ENCODE results near the gene SCGB3A1. TPM values are rescaled to one million over a fixed set of nuclear protein-coding genes. Genes with fewer than 3 reads are reported as not detected.

Gene SCGB3A1
- total and polyA plus RNA-seq, 7 donors = 0.46 TPM; not detected in 6

- Histone ChIP-seq H3K36me3 (ENCODE audit: insufficient read depth in 1 of 2, low read depth in 1 of 2) (no peaks in the 10 kb centered on the region), H3K27me3 (ENCODE audit: insufficient read depth in 3 of 3, low read length in 2 of 3) (peaks cover 0 to 39% (median 9%) of the 10 kb centered on the region in 3 donors), H3K4me3 (no peak overlapping the region), H3K4me1 (peaks cover 4% of the 10 kb centered on the region), H3K27ac (no peak overlapping the region), H3K9me3 (no peaks in the 10 kb centered on the region)
- intact Hi-C loops (cut with DNase I) = no loop called here
- TF ChIP-seq, protein P1, sequence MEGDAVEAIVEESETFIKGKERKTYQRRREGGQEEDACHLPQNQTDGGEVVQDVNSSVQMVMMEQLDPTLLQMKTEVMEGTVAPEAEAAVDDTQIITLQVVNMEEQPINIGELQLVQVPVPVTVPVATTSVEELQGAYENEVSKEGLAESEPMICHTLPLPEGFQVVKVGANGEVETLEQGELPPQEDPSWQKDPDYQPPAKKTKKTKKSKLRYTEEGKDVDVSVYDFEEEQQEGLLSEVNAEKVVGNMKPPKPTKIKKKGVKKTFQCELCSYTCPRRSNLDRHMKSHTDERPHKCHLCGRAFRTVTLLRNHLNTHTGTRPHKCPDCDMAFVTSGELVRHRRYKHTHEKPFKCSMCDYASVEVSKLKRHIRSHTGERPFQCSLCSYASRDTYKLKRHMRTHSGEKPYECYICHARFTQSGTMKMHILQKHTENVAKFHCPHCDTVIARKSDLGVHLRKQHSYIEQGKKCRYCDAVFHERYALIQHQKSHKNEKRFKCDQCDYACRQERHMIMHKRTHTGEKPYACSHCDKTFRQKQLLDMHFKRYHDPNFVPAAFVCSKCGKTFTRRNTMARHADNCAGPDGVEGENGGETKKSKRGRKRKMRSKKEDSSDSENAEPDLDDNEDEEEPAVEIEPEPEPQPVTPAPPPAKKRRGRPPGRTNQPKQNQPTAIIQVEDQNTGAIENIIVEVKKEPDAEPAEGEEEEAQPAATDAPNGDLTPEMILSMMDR (IDR thresholded peaks at IDR 0.05) = no peak
- ATAC-seq = no peak
- DNase-seq = no peak
- 83 to 88% (median 87%) methylated on average over 2 of the region's 2 CpGs for WGBS, 3 donors
These were observed 3.7 kb upstream of the SCGB3A1 start for GRCh38 chr5:180595046-180595379.

GRCh38 chr5:180594311-180595045 lies 3.2 kb upstream of the SCGB3A1 start:
- ATAC-seq (no peak), DNase-seq (no peak)
- Histone ChIP-seq H3K36me3 (ENCODE audit: insufficient read depth in 1 of 2, low read depth in 1 of 2) (no peaks in the 10 kb centered on the region), H3K4me1 (peaks cover 4% of the 10 kb centered on the region), H3K27me3 (ENCODE audit: insufficient read depth in 3 of 3, low read length in 2 of 3) (peaks cover 0 to 44% (median 9%) of the 10 kb centered on the region in 3 donors), H3K4me3 (no peak overlapping the region), H3K9me3 (no peaks in the 10 kb centered on the region), H3K27ac (no peak overlapping the region)
- TF ChIP-seq, protein P1 (IDR thresholded peaks at IDR 0.05) = no peak
- 81 to 89% (median 85%) methylated on average over 17 of the region's 17 CpGs for WGBS, 3 donors
- intact Hi-C loops (cut with DNase I) = no loop called here

- Histone ChIP-seq H3K27ac (no peak overlapping the region), H3K27me3 (ENCODE audit: insufficient read depth in 3 of 3, low read length in 2 of 3) (peaks cover 0 to 48% (median 7%) of the 10 kb centered on the region in 3 donors), H3K4me1 (peaks cover 4% of the 10 kb centered on the region), H3K36me3 (ENCODE audit: insufficient read depth in 1 of 2, low read depth in 1 of 2) (no peaks in the 10 kb centered on the region), H3K4me3 (no peak overlapping the region), H3K9me3 (no peaks in the 10 kb centered on the region)
- no peak for ATAC-seq
- no peak for DNase-seq
- 86 to 91% (median 90%) methylated on average over 19 of the region's 19 CpGs for WGBS, 3 donors
- intact Hi-C loops (cut with DNase I) = no loop called here
- TF ChIP-seq, protein P1 (IDR thresholded peaks at IDR 0.05) = no peak
These were observed 2.3 kb upstream of the SCGB3A1 start for GRCh38 chr5:180593446-180594206.

GRCh38 chr5:180592176-180592575 lies 877 bp upstream of the SCGB3A1 start:
- no peaks in the 10 kb centered on the region for H3K36me3 ChIP-seq (ENCODE audit: insufficient read depth in 1 of 2, low read depth in 1 of 2)
- peaks cover 0 to 48% (median 12%) of the 10 kb centered on the region in 3 donors for H3K27me3 ChIP-seq (ENCODE audit: insufficient read depth in 3 of 3, low read length in 2 of 3)
- TF ChIP-seq, protein P1 (IDR thresholded peaks at IDR 0.05) = no peak
- WGBS, 3 donors = 80 to 85% (median 82%) methylated on average over 10 of the region's 10 CpGs
- no peaks in the 10 kb centered on the region for H3K9me3 ChIP-seq
- ATAC-seq = no peak
- peaks cover 4% of the 10 kb centered on the region for H3K4me1 ChIP-seq
- H3K27ac ChIP-seq = no peak overlapping the region
- H3K4me3 ChIP-seq = no peak overlapping the region
- no peak for DNase-seq
- intact Hi-C loops (cut with DNase I) = no loop called here
